Caco-2 (cell line): Measurements from ENCODE around the gene CORIN. TPM values are rescaled to one million over a fixed set of nuclear protein-coding genes. Genes with fewer than 3 reads are reported as not detected.

Experiments used
- BruUV-seq: library from RNA; stranded (reverse); fragments of 400-500 nt; replicated peaks from 2 replicates; lab custom pipeline; 2021; lab: Mats Ljungman, UMichigan
- CTCF ChIA-PET: fragments of 300-600 bp; sonication (Branson Sonifier 250); formaldehyde crosslinking; loops from one replicate; lab custom pipeline; 2022; ENCODE audit warnings: antibody characterized with exemption; lab: Charles Lee
- POLR2A ChIA-PET: fragments of 300-600 bp; sonication (Branson Sonifier 250); formaldehyde crosslinking; loops from one replicate; lab custom pipeline; 2022; ENCODE audit warnings: antibody characterized with exemption; lab: Charles Lee
- DNase-seq, 2 experiments: peaks; one replicate each; pipeline versions ENCODE4 v3.0.0 to v3.0.0-alpha.2; 2020 to 2022
- H3K27me3 ChIP-seq: replicated peaks from 2 replicates; pipeline ENCODE4 v1.6.0; 2011; ENCODE audit warnings: low read length; ENCODE audit not compliant: control insufficient read depth, insufficient read depth
- H3K36me3 ChIP-seq: 2 replicates; pipeline ENCODE4 v1.5.1; 2011; ENCODE audit warnings: low read length; ENCODE audit not compliant: control insufficient read depth, insufficient read depth
- H3K4me1 ChIP-seq: fragments of 250-450 bp; sonication (Bioruptor Pico); 2 replicates; pipeline ENCODE4 v1.5.1; 2020; ENCODE audit warnings: mild to moderate bottlenecking
- H3K4me3 ChIP-seq: 2 replicates; pipeline ENCODE4 v1.5.1; 2011; ENCODE audit warnings: low read depth, mild to moderate bottlenecking, control low read depth, low read length
- H3K9me3 ChIP-seq: fragments of 250-450 bp; sonication (Bioruptor Pico); 2 replicates; pipeline ENCODE4 v1.5.1; 2020; ENCODE audit warnings: mild to moderate bottlenecking, moderate library complexity
- H3K27ac Mint-ChIP-seq: one replicate; pipeline ENCODE4 v1.8.0; 2022; ENCODE audit warnings: mixed read lengths; ENCODE audit not compliant: unreplicated experiment
- H3K27me3 Mint-ChIP-seq: one replicate; pipeline ENCODE4 v1.8.0; 2022; ENCODE audit warnings: mixed read lengths; ENCODE audit not compliant: insufficient read depth, unreplicated experiment
- H3K36me3 Mint-ChIP-seq: one replicate; pipeline ENCODE4 v1.8.0; 2022; ENCODE audit warnings: mild to moderate bottlenecking, mixed read lengths; ENCODE audit not compliant: insufficient read depth, unreplicated experiment
- H3K4me1 Mint-ChIP-seq: one replicate; pipeline ENCODE4 v1.8.0; 2022; ENCODE audit warnings: low read depth, mixed read lengths; ENCODE audit not compliant: unreplicated experiment
- H3K4me3 Mint-ChIP-seq: one replicate; pipeline ENCODE4 v1.8.0; 2022; ENCODE audit warnings: mild to moderate bottlenecking, moderate library complexity, mixed read lengths; ENCODE audit not compliant: unreplicated experiment
- H3K9me3 Mint-ChIP-seq: one replicate; pipeline ENCODE4 v1.8.0; 2022; ENCODE audit warnings: mixed read lengths; ENCODE audit not compliant: unreplicated experiment
- intact Hi-C: fragments of 100-400 bp; cut with micrococcal nuclease; formaldehyde crosslinking; loops from one replicate; pipeline ENCODE4 v1.10.0; 2022; ENCODE audit not compliant: unreplicated experiment
- total RNA-seq: library from RNA; stranded (reverse); gene quantifications from 2 replicates; pipeline ENCODE4 v1.2.3, GENCODE V29; 2022
- TF ChIP-seq, protein P1 (sequence below), 2 experiments: fragments of 200-600 bp in 1 of 2; IDR thresholded peaks; 1 replicate in 1 of 2; 2 replicates in 1 of 2; pipeline versions ENCODE4 v1.5.1 to v1.8.0; 2011 to 2022; ENCODE audit warnings: antibody characterized with exemption in 1 of 2, control low read depth in 1 of 2, inconsistent platforms in 1 of 2, low read depth in 1 of 2, low read length in 1 of 2, mild to moderate bottlenecking in 1 of 2, moderate library complexity in 1 of 2; ENCODE audit not compliant: insufficient read depth in 1 of 2, severe bottlenecking in 1 of 2, unreplicated experiment in 1 of 2

CORIN gene
- total RNA-seq, 1 experiment from 2014 or later: 0.27 TPM

DNA sequence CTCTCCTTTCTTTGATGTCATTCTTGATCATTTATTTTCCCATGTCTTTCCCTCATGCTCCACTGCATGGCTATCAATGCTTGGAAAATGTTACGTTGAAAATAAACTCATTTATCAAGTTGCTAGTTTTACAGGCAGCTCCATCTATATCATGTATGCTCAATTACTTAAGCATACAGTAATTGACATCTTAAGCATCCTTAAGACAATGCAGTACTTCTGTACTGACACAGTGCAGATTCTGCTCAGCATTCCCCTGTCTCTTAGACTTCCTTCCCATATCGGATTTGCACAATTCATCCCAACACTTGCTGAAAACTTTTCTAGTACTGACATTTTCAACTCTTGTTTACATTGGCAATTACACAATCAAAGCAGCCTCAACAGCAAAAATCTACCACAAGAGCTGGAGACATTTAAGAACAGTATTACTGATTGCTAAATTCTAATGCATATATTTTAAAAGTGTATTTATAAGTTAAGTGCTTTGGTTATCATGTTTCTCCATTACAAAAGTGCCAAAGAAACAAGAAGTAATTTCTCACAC, 187.2 kb downstream of the CORIN start:
- H3K4me3 Mint-ChIP-seq: no peak overlapping the region
- POLR2A ChIA-PET: no interaction called here
- H3K4me1 Mint-ChIP-seq: no peaks in the 10 kb centered on the region

DNA sequence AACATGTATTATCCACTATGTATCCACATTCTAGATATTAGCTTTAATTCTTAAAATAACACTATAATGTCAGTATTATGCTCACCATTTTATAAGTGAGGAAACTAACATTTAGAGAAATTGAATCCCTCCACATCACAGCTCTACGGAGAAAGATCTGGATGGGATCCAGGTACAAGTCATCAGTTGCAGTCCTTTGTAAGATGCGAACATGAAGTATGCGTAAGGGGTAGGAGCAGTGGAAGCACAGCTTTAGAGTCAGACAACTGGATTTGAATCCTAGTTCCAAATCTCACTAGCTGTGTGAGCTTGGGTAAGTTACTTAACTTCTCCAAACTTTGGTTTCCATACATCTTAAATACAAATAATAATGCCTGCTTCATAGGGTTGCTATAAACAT, 190.3 kb downstream of the CORIN start:
- H3K4me3 Mint-ChIP-seq: no peak overlapping the region
- no peaks in the 10 kb centered on the region for H3K9me3 Mint-ChIP-seq
- Histone ChIP-seq H3K4me3 (no peak overlapping the region), H3K9me3 (no peaks in the 10 kb centered on the region), H3K36me3 (no peaks in the 10 kb centered on the region), H3K27me3 (no peaks in the 10 kb centered on the region), H3K4me1 (no peaks in the 10 kb centered on the region)
- H3K36me3 Mint-ChIP-seq: no peaks in the 10 kb centered on the region
- ChIA-PET CTCF (no interaction called here), POLR2A (no interaction called here)
- BruUV-seq: no TSS peak
- no peaks in the 10 kb centered on the region for H3K4me1 Mint-ChIP-seq
- intact Hi-C loops: no loop called here
- TF ChIP-seq, protein P1, sequence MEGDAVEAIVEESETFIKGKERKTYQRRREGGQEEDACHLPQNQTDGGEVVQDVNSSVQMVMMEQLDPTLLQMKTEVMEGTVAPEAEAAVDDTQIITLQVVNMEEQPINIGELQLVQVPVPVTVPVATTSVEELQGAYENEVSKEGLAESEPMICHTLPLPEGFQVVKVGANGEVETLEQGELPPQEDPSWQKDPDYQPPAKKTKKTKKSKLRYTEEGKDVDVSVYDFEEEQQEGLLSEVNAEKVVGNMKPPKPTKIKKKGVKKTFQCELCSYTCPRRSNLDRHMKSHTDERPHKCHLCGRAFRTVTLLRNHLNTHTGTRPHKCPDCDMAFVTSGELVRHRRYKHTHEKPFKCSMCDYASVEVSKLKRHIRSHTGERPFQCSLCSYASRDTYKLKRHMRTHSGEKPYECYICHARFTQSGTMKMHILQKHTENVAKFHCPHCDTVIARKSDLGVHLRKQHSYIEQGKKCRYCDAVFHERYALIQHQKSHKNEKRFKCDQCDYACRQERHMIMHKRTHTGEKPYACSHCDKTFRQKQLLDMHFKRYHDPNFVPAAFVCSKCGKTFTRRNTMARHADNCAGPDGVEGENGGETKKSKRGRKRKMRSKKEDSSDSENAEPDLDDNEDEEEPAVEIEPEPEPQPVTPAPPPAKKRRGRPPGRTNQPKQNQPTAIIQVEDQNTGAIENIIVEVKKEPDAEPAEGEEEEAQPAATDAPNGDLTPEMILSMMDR (IDR thresholded peaks at IDR 0.05; ENCODE audit: insufficient read depth in 1 of 2, low read depth in 1 of 2, low read length in 1 of 2, severe bottlenecking in 1 of 2, unreplicated experiment in 1 of 2): no peak
- H3K27ac Mint-ChIP-seq: no peak overlapping the region
- no peaks in the 10 kb centered on the region for H3K27me3 Mint-ChIP-seq
- DNase-seq: no peak

More for the DNA sequence above, 187.2 kb downstream of the CORIN start:
- H3K36me3 Mint-ChIP-seq: no peaks in the 10 kb centered on the region
- CTCF ChIA-PET: no interaction called here
- no peaks in the 10 kb centered on the region for H3K27me3 Mint-ChIP-seq
- no peak for DNase-seq
- no peaks in the 10 kb centered on the region for H3K27me3 ChIP-seq
- intact Hi-C loops: no loop called here
- no peaks in the 10 kb centered on the region for H3K9me3 ChIP-seq
- TF ChIP-seq, protein P1 (IDR thresholded peaks at IDR 0.05; ENCODE audit: insufficient read depth in 1 of 2, low read depth in 1 of 2, low read length in 1 of 2, severe bottlenecking in 1 of 2, unreplicated experiment in 1 of 2): no peak
- BruUV-seq: no TSS peak
- no peaks in the 10 kb centered on the region for H3K36me3 ChIP-seq
- H3K4me1 ChIP-seq: no peaks in the 10 kb centered on the region
- no peak overlapping the region for H3K4me3 ChIP-seq
- H3K9me3 Mint-ChIP-seq: no peaks in the 10 kb centered on the region
- no peak overlapping the region for H3K27ac Mint-ChIP-seq

DNA sequence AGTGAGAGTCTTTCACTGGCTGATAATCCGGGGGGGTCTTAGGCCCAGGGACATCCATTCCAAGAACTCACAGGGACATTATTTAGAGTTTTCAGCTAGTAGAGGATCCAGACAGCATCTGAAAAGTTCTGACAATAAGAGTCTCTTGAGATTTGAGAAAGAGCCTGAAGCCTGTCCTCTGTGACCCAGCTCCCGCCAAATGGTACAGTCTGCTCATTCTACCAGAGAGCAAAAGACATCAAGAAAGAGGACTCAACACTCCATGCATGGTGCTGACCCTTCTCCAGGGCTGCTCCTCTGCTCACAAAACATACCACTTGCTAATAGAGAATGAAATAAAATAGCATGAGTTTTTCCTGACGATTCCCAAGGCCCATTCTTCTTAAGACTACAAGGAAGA, 190.8 kb downstream of the CORIN start:
- Mint-ChIP-seq H3K9me3 (no peaks in the 10 kb centered on the region), H3K27ac (no peak overlapping the region), H3K27me3 (no peaks in the 10 kb centered on the region), H3K36me3 (no peaks in the 10 kb centered on the region), H3K4me1 (no peaks in the 10 kb centered on the region), H3K4me3 (no peak overlapping the region)
- no TSS peak for BruUV-seq
- H3K9me3 ChIP-seq: no peaks in the 10 kb centered on the region
- H3K4me3 ChIP-seq: no peak overlapping the region
- no peaks in the 10 kb centered on the region for H3K27me3 ChIP-seq
- no peaks in the 10 kb centered on the region for H3K36me3 ChIP-seq
- ChIA-PET CTCF (no interaction called here), POLR2A (no interaction called here)
- DNase-seq: no peak
- intact Hi-C loops: no loop called here
- TF ChIP-seq, protein P1 (IDR thresholded peaks at IDR 0.05; ENCODE audit: insufficient read depth in 1 of 2, low read depth in 1 of 2, low read length in 1 of 2, severe bottlenecking in 1 of 2, unreplicated experiment in 1 of 2): no peak
- no peaks in the 10 kb centered on the region for H3K4me1 ChIP-seq
